Dedifferentiated amniotic fluid mesenchymal stem cell (primary cell): ENCODE measurements around the gene DIO3.

Experiments used
- DNase-seq: peaks from one replicate; pipeline ENCODE4 v3.0.0-alpha.2; 2016; ENCODE audit errors: extremely low spot score

The DIO3 gene

GRCh38 chr14:101582294-101582693 is 21.0 kb downstream of the DIO3 start:
- no peak for DNase-seq

GRCh38 chr14:101583006-101583714 is 21.9 kb downstream of the DIO3 start:
- DNase-seq: no peak

- no peak for DNase-seq
Observed at GRCh38 chr14:101583715-101584054, 22.4 kb downstream of the DIO3 start.

GRCh38 chr14:101584055-101584859 is 23.0 kb downstream of the DIO3 start:
- peak; percentile 30 for DNase-seq

- DNase-seq: no peak
Observed at GRCh38 chr14:101585211-101585610, 23.9 kb downstream of the DIO3 start.

GRCh38 chr14:101586531-101587430 is 25.5 kb downstream of the DIO3 start:
- no peak for DNase-seq

- no peak for DNase-seq
Observed at GRCh38 chr14:101587441-101587911, 26.2 kb downstream of the DIO3 start.

GRCh38 chr14:101588286-101588975 is 27.1 kb downstream of the DIO3 start:
- DNase-seq: no peak

- no peak for DNase-seq
Observed at GRCh38 chr14:101588990-101589389, 27.7 kb downstream of the DIO3 start.

- no peak for DNase-seq
Observed at GRCh38 chr14:101589486-101590015, 28.3 kb downstream of the DIO3 start.

GRCh38 chr14:101590062-101590461 is 28.8 kb downstream of the DIO3 start:
- DNase-seq: no peak

GRCh38 chr14:101590616-101591015 is 29.3 kb downstream of the DIO3 start:
- DNase-seq: no peak

- DNase-seq: no peak
Observed at GRCh38 chr14:101591121-101591520, 29.8 kb downstream of the DIO3 start.

- DNase-seq: no peak
Observed at GRCh38 chr14:101591582-101591981, 30.3 kb downstream of the DIO3 start.

GRCh38 chr14:101593411-101594238 is 32.3 kb downstream of the DIO3 start:
- DNase-seq: no peak

- no peak for DNase-seq
Observed at GRCh38 chr14:101594511-101595148, 33.3 kb downstream of the DIO3 start.

- DNase-seq: no peak
Observed at GRCh38 chr14:101595349-101595748, 34.1 kb downstream of the DIO3 start.

GRCh38 chr14:101595887-101596721 is 34.8 kb downstream of the DIO3 start:
- DNase-seq: no peak

- no peak for DNase-seq
Observed at GRCh38 chr14:101596742-101597141, 35.4 kb downstream of the DIO3 start.
